ENCODE measurements around the gene DNM3.
A peak's percentile ranks its signal among the peaks of the same experiment; 100 is the strongest.

The DNM3 gene

GRCh38 chr1:172320733-172321132, 479.4 kb downstream of the DNM3 start:
- Histone ChIP-seq H3K4me3 (ENCODE audit: low read length in 2 of 2) (no peak overlapping the region), H3K27ac (ENCODE audit: low read length) (no peak overlapping the region), H3K36me3 (ENCODE audit: control insufficient read depth in 2 of 2, insufficient read depth in 2 of 2, low read length in 2 of 2) (no peaks in the 10 kb centered on the region), H3K9ac (ENCODE audit: low read length in 2 of 2) (no peak overlapping the region), H3K27me3 (ENCODE audit: control insufficient read depth in 1 of 2, insufficient read depth in 2 of 2, low read length in 2 of 2) (no peaks in the 10 kb centered on the region), H3K9me3 (ENCODE audit: control insufficient read depth in 2 of 2, low read length in 2 of 2) (no peaks in the 10 kb centered on the region), H3K4me1 (ENCODE audit: control insufficient read depth, insufficient read depth, low read length) (peaks cover 29% of the 10 kb centered on the region)

- H3K27me3 ChIP-seq (ENCODE audit: control insufficient read depth in 1 of 2, insufficient read depth in 2 of 2, low read length in 2 of 2): no peaks in the 10 kb centered on the region
- H3K36me3 ChIP-seq (ENCODE audit: control insufficient read depth in 2 of 2, insufficient read depth in 2 of 2, low read length in 2 of 2): no peaks in the 10 kb centered on the region
- H3K4me1 ChIP-seq (ENCODE audit: control insufficient read depth, insufficient read depth, low read length): peaks cover 32% of the 10 kb centered on the region
- no peak overlapping the region for H3K27ac ChIP-seq (ENCODE audit: low read length)
- no peaks in the 10 kb centered on the region for H3K9me3 ChIP-seq (ENCODE audit: control insufficient read depth in 2 of 2, low read length in 2 of 2)
- no peak overlapping the region for H3K4me3 ChIP-seq (ENCODE audit: low read length in 2 of 2)
- H3K9ac ChIP-seq (ENCODE audit: low read length in 2 of 2): no peak overlapping the region
Measured at GRCh38 chr1:172321451-172321850, 480.2 kb downstream of the DNM3 start.

GRCh38 chr1:172322219-172323061, 481.1 kb downstream of the DNM3 start:
- Histone ChIP-seq H3K9ac (ENCODE audit: low read length in 2 of 2) (peak overlapping the region; percentile 30 to 55), H3K4me3 (ENCODE audit: low read length in 2 of 2) (peak overlapping the region; percentile 3 to 65), H3K4me1 (ENCODE audit: control insufficient read depth, insufficient read depth, low read length) (peaks cover 32% of the 10 kb centered on the region), H3K9me3 (ENCODE audit: control insufficient read depth in 2 of 2, low read length in 2 of 2) (no peaks in the 10 kb centered on the region), H3K36me3 (ENCODE audit: control insufficient read depth in 2 of 2, insufficient read depth in 2 of 2, low read length in 2 of 2) (no peaks in the 10 kb centered on the region), H3K27ac (ENCODE audit: low read length) (peak overlapping the region; percentile 71), H3K27me3 (ENCODE audit: control insufficient read depth in 1 of 2, insufficient read depth in 2 of 2, low read length in 2 of 2) (no peaks in the 10 kb centered on the region)

GRCh38 chr1:172323686-172324085, 482.4 kb downstream of the DNM3 start:
- Histone ChIP-seq H3K27ac (ENCODE audit: low read length) (peak overlapping the region; percentile 3), H3K4me3 (ENCODE audit: low read length in 2 of 2) (no peak overlapping the region), H3K9ac (ENCODE audit: low read length in 2 of 2) (no peak overlapping the region), H3K27me3 (ENCODE audit: control insufficient read depth in 1 of 2, insufficient read depth in 2 of 2, low read length in 2 of 2) (no peaks in the 10 kb centered on the region), H3K4me1 (ENCODE audit: control insufficient read depth, insufficient read depth, low read length) (peaks cover 32% of the 10 kb centered on the region), H3K36me3 (ENCODE audit: control insufficient read depth in 2 of 2, insufficient read depth in 2 of 2, low read length in 2 of 2) (no peaks in the 10 kb centered on the region), H3K9me3 (ENCODE audit: control insufficient read depth in 2 of 2, low read length in 2 of 2) (peaks cover 0 to 4% of the 10 kb centered on the region in 2 donors)

- no peaks in the 10 kb centered on the region for H3K36me3 ChIP-seq (ENCODE audit: control insufficient read depth in 2 of 2, insufficient read depth in 2 of 2, low read length in 2 of 2)
- peaks cover 32% of the 10 kb centered on the region for H3K4me1 ChIP-seq (ENCODE audit: control insufficient read depth, insufficient read depth, low read length)
- no peak overlapping the region for H3K9ac ChIP-seq (ENCODE audit: low read length in 2 of 2)
- no peaks in the 10 kb centered on the region for H3K27me3 ChIP-seq (ENCODE audit: control insufficient read depth in 1 of 2, insufficient read depth in 2 of 2, low read length in 2 of 2)
- peaks cover 0 to 4% of the 10 kb centered on the region in 2 donors for H3K9me3 ChIP-seq (ENCODE audit: control insufficient read depth in 2 of 2, low read length in 2 of 2)
- H3K4me3 ChIP-seq (ENCODE audit: low read length in 2 of 2): no peak overlapping the region
- H3K27ac ChIP-seq (ENCODE audit: low read length): no peak overlapping the region
Measured at GRCh38 chr1:172324086-172324485, 482.8 kb downstream of the DNM3 start.

- Histone ChIP-seq H3K27ac (ENCODE audit: low read length) (no peak overlapping the region), H3K4me3 (ENCODE audit: low read length in 2 of 2) (no peak overlapping the region), H3K4me1 (ENCODE audit: control insufficient read depth, insufficient read depth, low read length) (peaks cover 32% of the 10 kb centered on the region), H3K27me3 (ENCODE audit: control insufficient read depth in 1 of 2, insufficient read depth in 2 of 2, low read length in 2 of 2) (no peaks in the 10 kb centered on the region), H3K36me3 (ENCODE audit: control insufficient read depth in 2 of 2, insufficient read depth in 2 of 2, low read length in 2 of 2) (no peaks in the 10 kb centered on the region), H3K9me3 (ENCODE audit: control insufficient read depth in 2 of 2, low read length in 2 of 2) (peaks cover 0 to 4% of the 10 kb centered on the region in 2 donors), H3K9ac (ENCODE audit: low read length in 2 of 2) (no peak overlapping the region)
Measured at GRCh38 chr1:172324761-172325160, 483.5 kb downstream of the DNM3 start.

GRCh38 chr1:172325531-172325930, 484.2 kb downstream of the DNM3 start:
- H3K9ac ChIP-seq (ENCODE audit: low read length in 2 of 2): no peak overlapping the region
- H3K27me3 ChIP-seq (ENCODE audit: control insufficient read depth in 1 of 2, insufficient read depth in 2 of 2, low read length in 2 of 2): no peaks in the 10 kb centered on the region
- H3K4me1 ChIP-seq (ENCODE audit: control insufficient read depth, insufficient read depth, low read length): peaks cover 32% of the 10 kb centered on the region
- peak overlapping the region in 1 of 2 donors; percentile 26 for H3K4me3 ChIP-seq (ENCODE audit: low read length in 2 of 2)
- no peaks in the 10 kb centered on the region for H3K36me3 ChIP-seq (ENCODE audit: control insufficient read depth in 2 of 2, insufficient read depth in 2 of 2, low read length in 2 of 2)
- H3K9me3 ChIP-seq (ENCODE audit: control insufficient read depth in 2 of 2, low read length in 2 of 2): peaks cover 0 to 4% of the 10 kb centered on the region in 2 donors
- H3K27ac ChIP-seq (ENCODE audit: low read length): no peak overlapping the region

- H3K27me3 ChIP-seq (ENCODE audit: control insufficient read depth in 1 of 2, insufficient read depth in 2 of 2, low read length in 2 of 2): no peaks in the 10 kb centered on the region
- H3K9ac ChIP-seq (ENCODE audit: low read length in 2 of 2): no peak overlapping the region
- H3K36me3 ChIP-seq (ENCODE audit: control insufficient read depth in 2 of 2, insufficient read depth in 2 of 2, low read length in 2 of 2): no peaks in the 10 kb centered on the region
- no peak overlapping the region for H3K4me3 ChIP-seq (ENCODE audit: low read length in 2 of 2)
- H3K27ac ChIP-seq (ENCODE audit: low read length): no peak overlapping the region
- peaks cover 0 to 4% of the 10 kb centered on the region in 2 donors for H3K9me3 ChIP-seq (ENCODE audit: control insufficient read depth in 2 of 2, low read length in 2 of 2)
- H3K4me1 ChIP-seq (ENCODE audit: control insufficient read depth, insufficient read depth, low read length): peaks cover 32% of the 10 kb centered on the region
Measured at GRCh38 chr1:172326136-172326535, 484.8 kb downstream of the DNM3 start.

- peaks cover 0 to 4% of the 10 kb centered on the region in 2 donors for H3K9me3 ChIP-seq (ENCODE audit: control insufficient read depth in 2 of 2, low read length in 2 of 2)
- no peak overlapping the region for H3K27ac ChIP-seq (ENCODE audit: low read length)
- no peaks in the 10 kb centered on the region for H3K36me3 ChIP-seq (ENCODE audit: control insufficient read depth in 2 of 2, insufficient read depth in 2 of 2, low read length in 2 of 2)
- H3K9ac ChIP-seq (ENCODE audit: low read length in 2 of 2): no peak overlapping the region
- no peaks in the 10 kb centered on the region for H3K27me3 ChIP-seq (ENCODE audit: control insufficient read depth in 1 of 2, insufficient read depth in 2 of 2, low read length in 2 of 2)
- no peak overlapping the region for H3K4me3 ChIP-seq (ENCODE audit: low read length in 2 of 2)
- peaks cover 12% of the 10 kb centered on the region for H3K4me1 ChIP-seq (ENCODE audit: control insufficient read depth, insufficient read depth, low read length)
Measured at GRCh38 chr1:172328266-172328665, 487.0 kb downstream of the DNM3 start.

- H3K9me3 ChIP-seq (ENCODE audit: control insufficient read depth in 2 of 2, low read length in 2 of 2): peaks cover 0 to 4% of the 10 kb centered on the region in 2 donors
- no peak overlapping the region for H3K27ac ChIP-seq (ENCODE audit: low read length)
- H3K36me3 ChIP-seq (ENCODE audit: control insufficient read depth in 2 of 2, insufficient read depth in 2 of 2, low read length in 2 of 2): no peaks in the 10 kb centered on the region
- no peak overlapping the region for H3K9ac ChIP-seq (ENCODE audit: low read length in 2 of 2)
- H3K4me1 ChIP-seq (ENCODE audit: control insufficient read depth, insufficient read depth, low read length): no peaks in the 10 kb centered on the region
- H3K4me3 ChIP-seq (ENCODE audit: low read length in 2 of 2): no peak overlapping the region
- H3K27me3 ChIP-seq (ENCODE audit: control insufficient read depth in 1 of 2, insufficient read depth in 2 of 2, low read length in 2 of 2): no peaks in the 10 kb centered on the region
Measured at GRCh38 chr1:172332230-172332629, 490.9 kb downstream of the DNM3 start.

GRCh38 chr1:172335377-172335776, 494.1 kb downstream of the DNM3 start:
- Histone ChIP-seq H3K4me3 (ENCODE audit: low read length in 2 of 2) (no peak overlapping the region), H3K9me3 (ENCODE audit: control insufficient read depth in 2 of 2, low read length in 2 of 2) (no peaks in the 10 kb centered on the region), H3K9ac (ENCODE audit: low read length in 2 of 2) (no peak overlapping the region), H3K27me3 (ENCODE audit: control insufficient read depth in 1 of 2, insufficient read depth in 2 of 2, low read length in 2 of 2) (no peaks in the 10 kb centered on the region), H3K4me1 (ENCODE audit: control insufficient read depth, insufficient read depth, low read length) (no peaks in the 10 kb centered on the region), H3K36me3 (ENCODE audit: control insufficient read depth in 2 of 2, insufficient read depth in 2 of 2, low read length in 2 of 2) (no peaks in the 10 kb centered on the region), H3K27ac (ENCODE audit: low read length) (no peak overlapping the region)
